ENCODE data around the gene EYA2.
"Not testable (repeated sequence)": the region's sequence is repeated elsewhere in the genome, so short reads cannot be mapped to it uniquely, and the experiment has no call there.

The EYA2 gene

GRCh38 chr20:46875059-46875458, 19.6 kb upstream of the EYA2 start:
- no peak for TF ChIP-seq CTCF (IDR thresholded peaks at IDR 0.05; ENCODE audit: borderline replicate concordance, control extremely low read depth, extremely low read depth, insufficient read depth, missing control alignments)
- in situ Hi-C loops (cut with MboI; ENCODE audit: low sequenced_read_pairs, unreplicated experiment) = no loop called here
- no peak for DNase-seq (ENCODE audit: low spot score)

DNA sequence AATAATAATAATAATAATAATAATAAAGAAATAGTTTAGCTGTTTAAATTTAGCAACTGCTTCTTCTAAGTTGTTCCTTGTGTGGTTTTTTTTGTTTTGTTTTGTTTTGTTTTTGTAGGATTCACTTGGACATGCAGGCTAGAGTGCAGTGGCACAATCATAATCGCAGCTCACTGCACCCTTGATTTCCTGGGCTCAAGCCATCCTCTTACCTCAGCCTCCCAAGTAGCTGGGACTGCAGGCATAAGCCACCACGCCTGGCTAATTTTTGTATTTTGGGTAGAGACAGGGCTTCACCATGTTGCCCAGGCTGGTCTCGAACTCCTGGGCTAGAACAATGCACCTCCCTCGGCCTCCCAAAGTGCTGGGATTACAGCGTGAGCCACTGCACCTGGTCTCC, 15.3 kb upstream of the EYA2 start:
- DNase-seq (ENCODE audit: low spot score) = no peak
- in situ Hi-C loops (cut with MboI; ENCODE audit: low sequenced_read_pairs, unreplicated experiment) = no loop called here
- no peak for TF ChIP-seq CTCF (IDR thresholded peaks at IDR 0.05; ENCODE audit: borderline replicate concordance, control extremely low read depth, extremely low read depth, insufficient read depth, missing control alignments)

GRCh38 chr20:46879963-46880362, 14.7 kb upstream of the EYA2 start:
- in situ Hi-C loops (cut with MboI; ENCODE audit: low sequenced_read_pairs, unreplicated experiment); DNase-seq (ENCODE audit: low spot score): not testable (repeated sequence)

GRCh38 chr20:46883892-46884291, 10.8 kb upstream of the EYA2 start:
- in situ Hi-C loops (cut with MboI; ENCODE audit: low sequenced_read_pairs, unreplicated experiment) = no loop called here
- no peak for DNase-seq (ENCODE audit: low spot score)
- TF ChIP-seq CTCF (IDR thresholded peaks at IDR 0.05; ENCODE audit: borderline replicate concordance, control extremely low read depth, extremely low read depth, insufficient read depth, missing control alignments) = no peak

DNA sequence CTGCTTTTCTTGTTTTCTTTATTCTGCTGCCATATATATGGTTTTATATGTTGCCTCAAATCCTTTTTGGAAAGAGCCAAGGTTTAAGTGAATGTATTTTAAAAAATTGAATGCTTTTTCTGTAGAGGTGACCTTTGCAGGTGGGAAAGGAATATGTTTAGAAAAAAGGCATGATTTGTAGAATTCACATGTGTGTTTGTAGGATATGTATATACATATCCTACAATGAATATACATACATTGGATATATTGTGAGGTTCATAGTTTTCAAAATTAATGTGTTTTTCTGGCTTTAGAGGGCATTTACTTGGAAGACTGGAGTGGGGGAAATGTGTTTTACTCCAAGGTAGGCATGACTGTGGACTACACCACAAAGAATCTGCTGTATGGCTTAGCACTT, 4.0 kb upstream of the EYA2 start:
- in situ Hi-C loops (cut with MboI; ENCODE audit: low sequenced_read_pairs, unreplicated experiment) = no loop called here
- TF ChIP-seq CTCF (IDR thresholded peaks at IDR 0.05; ENCODE audit: borderline replicate concordance, control extremely low read depth, extremely low read depth, insufficient read depth, missing control alignments) = no peak
- DNase-seq (ENCODE audit: low spot score) = no peak

DNA sequence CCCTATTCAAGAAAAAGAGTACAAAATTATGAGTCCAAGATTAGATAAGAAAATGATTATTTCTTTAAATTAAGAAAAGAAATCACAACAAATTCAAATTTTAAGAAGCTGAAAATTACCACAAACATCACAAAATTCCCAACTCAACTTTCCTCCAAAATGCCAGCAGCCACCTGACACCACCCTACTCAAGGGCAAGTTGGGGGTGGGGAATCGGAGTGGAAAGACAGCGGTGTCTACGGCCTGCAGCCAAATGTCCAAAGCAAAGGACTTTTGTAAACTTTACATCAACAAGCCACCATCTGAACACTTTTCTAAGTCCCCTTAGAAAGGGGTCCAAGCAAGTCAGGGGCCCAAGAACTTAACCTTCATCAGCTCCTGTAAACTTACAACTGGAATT, 1.6 kb upstream of the EYA2 start:
- in situ Hi-C loops (cut with MboI; ENCODE audit: low sequenced_read_pairs, unreplicated experiment) = no loop called here
- DNase-seq (ENCODE audit: low spot score) = no peak
- no peak for TF ChIP-seq CTCF (IDR thresholded peaks at IDR 0.05; ENCODE audit: borderline replicate concordance, control extremely low read depth, extremely low read depth, insufficient read depth, missing control alignments)

- no peak for DNase-seq (ENCODE audit: low spot score)
- no peak for TF ChIP-seq CTCF (IDR thresholded peaks at IDR 0.05; ENCODE audit: borderline replicate concordance, control extremely low read depth, extremely low read depth, insufficient read depth, missing control alignments)
- in situ Hi-C loops (cut with MboI; ENCODE audit: low sequenced_read_pairs, unreplicated experiment) = no loop called here
Observed at GRCh38 chr20:46893877-46894578, 615 bp upstream of the EYA2 start.

Data from GM13976 (cell line).